GM18507 (cell line): ENCODE measurements around the gene DGKB.

ENCODE experiments used
- DNase-seq: peaks from one replicate; pipeline ENCODE4 v3.0.0; 2011; ENCODE audit warnings: low read depth; ENCODE audit not compliant: insufficient read length; ENCODE audit errors: extremely low spot score
- FAIRE-seq: peaks from 2 replicates; lab custom pipeline; 2011; peaks lifted over from hg19 to GRCh38; lab: Jason Lieb, UNC

The DGKB gene

DNA sequence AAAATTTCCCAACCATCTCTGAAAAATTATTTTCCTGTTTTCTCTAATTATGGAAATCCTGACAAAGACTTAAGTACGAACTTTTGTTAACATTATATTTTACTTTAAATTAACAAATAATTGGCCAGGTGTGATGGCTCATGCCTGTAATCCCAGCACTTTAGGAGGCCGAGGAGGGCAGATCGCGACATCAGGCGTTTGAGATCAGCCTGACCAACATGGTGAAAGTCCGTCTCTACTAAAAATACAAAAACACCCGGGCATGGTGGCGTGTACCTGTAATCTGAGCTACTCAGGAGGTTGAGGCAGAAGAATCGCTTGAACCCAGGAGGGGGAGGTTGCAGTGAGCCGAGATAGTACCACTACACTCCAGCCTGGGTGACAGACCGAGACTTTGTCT, 32.2 kb downstream of the DGKB start:
- FAIRE-seq (no peak), DNase-seq (no peak)

DNA sequence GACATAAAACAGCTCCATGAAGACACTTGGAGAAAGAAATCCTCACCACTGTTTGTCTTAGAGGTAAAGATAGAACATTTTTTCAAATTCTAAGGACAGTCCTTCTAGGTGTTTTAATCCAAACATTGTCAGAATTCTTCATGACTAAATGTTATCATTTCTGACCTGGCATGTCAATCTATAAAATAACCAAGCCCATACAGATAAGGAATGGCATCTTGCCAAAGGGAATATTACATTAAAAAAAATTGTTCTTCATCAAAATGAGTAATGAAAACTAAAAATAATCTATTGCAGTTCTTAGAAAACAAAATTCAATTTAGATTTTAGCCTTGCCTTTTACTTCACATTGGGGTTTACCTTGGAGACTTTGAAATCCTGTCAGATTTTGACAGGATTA, 33.6 kb downstream of the DGKB start:
- no peak for FAIRE-seq
- no peak for DNase-seq

DNA sequence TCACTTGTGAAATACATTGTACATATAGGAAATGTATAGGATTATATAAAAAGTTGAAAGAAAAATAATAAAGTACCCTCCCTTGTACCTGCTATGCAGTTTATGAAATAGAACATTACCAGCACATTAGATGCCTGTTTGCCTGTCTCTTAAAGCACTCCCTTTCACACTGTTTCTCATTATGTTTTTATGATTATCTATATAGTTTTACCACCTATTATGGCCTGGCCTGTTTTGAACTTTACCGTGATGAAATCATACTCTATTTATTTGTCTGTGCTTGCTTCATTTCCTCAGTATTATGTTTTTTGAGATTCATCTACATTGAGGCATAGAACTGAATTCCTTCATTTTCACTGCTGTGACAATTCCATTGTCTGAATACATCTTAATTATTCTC, 41.1 kb downstream of the DGKB start:
- DNase-seq (no peak), FAIRE-seq (no peak)

DNA sequence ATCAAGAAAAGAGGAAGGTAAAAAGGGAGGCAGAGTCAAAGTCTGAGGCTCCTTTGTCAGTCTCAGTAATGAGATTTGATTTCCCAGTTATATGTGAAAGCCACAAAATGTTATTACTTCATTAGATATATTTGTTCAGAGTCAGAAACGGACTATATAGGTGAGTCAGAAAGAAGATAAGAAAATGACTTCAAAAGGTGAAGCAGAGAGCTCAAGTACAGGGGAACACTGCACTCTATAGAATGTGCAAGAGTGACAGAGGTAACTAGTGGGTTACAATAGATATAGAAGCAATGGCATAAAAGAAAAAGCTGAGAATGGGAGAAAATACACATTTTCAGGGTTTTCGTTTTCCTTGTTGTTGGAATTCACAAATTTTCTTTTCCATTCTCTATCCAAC, 43.3 kb downstream of the DGKB start:
- no peak for DNase-seq
- FAIRE-seq, result no peak

DNA sequence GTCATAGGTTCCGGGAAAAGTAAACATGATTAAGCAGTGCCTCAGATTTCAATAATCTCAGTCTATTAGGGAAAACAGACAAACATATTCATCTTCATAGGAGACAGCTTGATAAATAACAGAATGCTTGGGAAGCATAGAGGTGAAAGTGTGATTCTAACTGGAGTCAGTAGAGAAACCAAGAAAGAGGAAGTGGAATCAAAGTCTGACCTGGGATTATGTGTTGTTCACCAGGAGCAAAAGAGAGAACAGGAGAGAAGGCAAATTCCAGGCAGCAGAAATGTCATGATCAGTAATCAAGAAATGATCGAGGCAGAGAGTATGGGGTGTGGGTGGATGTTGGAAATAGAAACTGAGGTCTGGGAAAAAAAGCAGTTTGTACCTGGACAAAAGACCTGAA, 43.7 kb downstream of the DGKB start:
- no peak for DNase-seq
- no peak for FAIRE-seq

DNA sequence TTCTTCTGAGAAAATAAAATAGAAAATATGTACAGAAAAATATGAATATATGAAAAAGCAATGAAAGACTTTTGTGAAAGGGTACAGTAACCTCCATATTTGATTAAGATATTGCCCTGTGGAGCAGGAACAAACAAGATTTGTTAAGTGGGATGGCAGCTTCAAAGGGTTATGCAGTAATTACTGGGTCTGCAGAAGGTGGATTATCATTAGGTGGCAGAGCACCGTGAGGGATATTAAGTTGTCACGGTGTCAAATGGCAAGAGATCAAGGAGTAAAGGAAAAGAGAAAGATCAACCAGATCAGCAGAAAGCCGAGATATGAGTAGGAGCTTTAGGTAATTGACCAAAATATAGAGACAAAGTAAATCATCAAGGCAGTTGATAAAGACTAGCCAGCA, 44.1 kb downstream of the DGKB start:
- no peak for FAIRE-seq
- no peak for DNase-seq

DNA sequence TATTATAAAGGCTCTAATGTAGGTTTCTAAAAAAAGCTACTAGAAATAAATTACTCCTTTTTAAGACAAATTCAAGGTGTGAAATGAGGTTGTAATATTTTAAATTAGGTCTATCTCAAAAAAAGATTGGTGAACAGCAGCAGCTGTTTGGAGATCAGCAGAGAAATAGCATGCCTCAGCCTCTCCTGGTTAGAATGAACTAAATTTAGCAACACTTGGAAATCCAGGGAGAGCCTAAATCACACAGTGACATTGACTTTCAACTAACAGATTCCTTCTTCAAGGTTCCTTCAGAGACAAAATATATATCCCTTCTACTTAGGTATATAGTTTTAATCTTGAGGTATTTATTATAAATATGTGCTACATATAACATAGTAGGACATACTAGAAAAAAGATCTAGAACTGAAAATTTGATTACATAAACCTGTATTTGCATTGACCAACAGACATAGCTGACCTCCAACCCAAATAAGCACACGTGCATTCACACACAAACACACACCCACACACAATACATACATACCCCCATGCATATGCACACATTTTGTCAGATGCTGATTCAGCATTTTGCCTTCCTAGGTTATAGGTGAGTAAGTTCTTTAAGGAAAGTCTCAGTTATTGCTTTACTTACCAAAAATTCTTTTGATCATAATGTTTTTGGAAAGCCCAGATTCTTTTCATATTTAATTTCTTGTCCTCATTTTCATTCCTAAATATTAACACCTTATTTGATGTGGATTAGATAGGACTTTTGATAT, 47.3 kb downstream of the DGKB start:
- FAIRE-seq (no peak), DNase-seq (no peak)

DNA sequence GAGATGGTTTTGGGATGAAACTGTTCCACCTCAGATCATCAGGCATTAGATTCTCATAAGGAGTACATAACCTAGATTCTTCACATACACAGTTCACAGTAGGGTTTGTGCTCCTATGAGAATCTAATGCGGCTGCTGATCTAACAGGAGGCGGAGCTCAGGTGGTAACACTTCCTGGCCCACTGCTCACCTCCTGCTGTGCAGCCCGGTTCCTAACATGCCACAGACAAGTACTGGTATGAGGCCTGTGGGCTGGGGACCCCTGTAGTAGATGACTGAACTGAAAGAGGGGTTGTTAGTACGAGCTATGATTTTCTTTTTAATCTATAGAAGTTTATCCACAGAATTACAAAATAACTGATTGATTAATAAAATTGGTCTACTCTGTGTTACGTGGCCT, 48.1 kb downstream of the DGKB start:
- no peak for FAIRE-seq
- no peak for DNase-seq

DNA sequence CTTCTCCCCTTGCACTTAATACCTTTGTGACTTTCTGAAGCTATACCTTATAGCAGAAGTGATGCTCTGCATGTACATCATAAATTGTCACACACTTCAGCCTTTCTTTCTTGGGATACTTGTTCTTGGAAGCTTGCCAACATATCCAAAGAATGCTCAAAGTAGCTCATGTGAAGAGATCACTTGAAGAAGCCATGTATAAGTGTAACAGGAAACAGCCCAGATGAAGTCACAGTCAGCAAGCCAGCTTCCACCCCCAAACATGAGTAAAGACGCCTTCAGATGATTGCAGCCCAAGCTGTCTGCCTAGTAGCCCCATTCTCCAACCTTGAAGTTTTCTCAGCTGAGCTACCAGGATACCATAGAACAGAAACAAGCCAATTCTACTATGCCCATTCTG, 50.9 kb downstream of the DGKB start:
- DNase-seq (no peak), FAIRE-seq (no peak)

DNA sequence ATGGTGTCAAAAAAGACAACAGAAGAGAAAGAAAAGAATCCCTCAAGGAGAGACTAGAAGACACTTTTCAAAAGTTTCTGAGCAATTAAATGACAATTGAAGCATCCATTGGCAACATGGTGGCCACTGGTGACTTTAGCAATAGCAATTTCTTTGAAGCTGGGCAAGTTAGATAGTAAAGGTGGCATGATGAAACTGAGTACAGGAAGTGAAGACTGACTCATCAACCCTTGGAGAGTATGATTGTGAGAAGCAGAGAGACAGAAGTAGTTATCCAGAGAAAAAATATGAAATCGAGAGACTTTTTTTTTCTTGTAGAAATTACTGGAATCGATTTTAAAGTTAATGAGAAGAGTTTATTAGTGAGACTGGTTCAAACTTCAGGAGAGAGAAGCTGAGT, 52.5 kb downstream of the DGKB start:
- DNase-seq (no peak), FAIRE-seq (no peak)

DNA sequence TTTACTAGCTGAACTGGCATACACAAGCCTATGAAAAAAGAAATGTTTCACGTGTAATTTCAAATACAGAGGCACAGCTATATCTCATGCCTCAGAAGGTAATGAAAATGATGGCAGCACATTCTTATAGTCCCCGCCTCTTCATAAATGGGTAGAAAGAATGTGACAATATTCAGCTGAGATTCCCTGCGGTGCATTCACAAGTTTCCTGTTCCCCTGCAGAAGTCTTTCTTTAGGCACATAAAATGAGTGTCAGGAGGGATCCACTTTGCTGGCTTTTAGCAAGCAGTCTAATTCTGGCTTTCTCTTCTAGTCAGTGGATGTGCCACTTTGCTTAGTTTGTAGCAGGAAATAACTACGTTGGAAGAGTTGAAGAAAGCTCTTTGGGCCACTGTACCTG, 56.1 kb downstream of the DGKB start:
- FAIRE-seq, result no peak
- DNase-seq, result no peak

DNA sequence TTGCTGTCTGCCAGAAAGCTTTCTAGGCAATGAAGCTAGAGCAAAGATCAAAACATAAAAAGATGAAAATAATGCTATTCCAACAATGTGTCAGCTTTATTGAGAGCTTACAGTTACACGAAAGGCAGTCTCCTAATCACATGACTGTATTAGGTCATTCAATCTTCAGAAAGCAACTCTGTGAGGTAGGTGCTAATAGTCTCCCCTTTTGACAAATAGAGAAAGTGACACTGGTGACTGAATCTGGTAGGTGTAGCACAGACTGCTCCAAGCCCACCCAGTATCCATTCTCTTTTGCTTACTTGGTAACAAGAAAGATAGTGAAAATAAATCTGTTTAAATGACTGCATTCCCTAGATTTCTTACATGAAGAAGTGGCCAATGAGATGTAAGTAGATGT, 58.8 kb downstream of the DGKB start:
- no peak for DNase-seq
- FAIRE-seq, result no peak

DNA sequence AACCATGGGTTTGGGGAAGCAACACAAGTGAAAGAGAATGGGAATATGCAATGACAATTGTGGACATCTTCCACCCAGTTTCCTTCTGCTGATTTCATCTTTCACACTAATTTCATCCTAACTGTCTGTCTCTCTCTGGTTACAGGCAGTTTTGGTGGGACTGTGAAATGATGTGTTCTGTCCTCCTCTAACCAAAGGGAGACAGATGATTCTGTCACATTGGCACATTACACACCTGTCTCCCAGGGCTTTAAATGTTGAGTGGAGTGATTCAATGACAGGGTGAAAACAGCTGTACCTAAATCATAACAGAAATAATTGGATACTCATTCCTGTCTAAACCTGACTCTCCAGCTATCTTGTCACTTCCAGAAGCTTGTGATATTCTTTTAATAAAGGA, 60.0 kb downstream of the DGKB start:
- no peak for DNase-seq
- FAIRE-seq, result no peak

DNA sequence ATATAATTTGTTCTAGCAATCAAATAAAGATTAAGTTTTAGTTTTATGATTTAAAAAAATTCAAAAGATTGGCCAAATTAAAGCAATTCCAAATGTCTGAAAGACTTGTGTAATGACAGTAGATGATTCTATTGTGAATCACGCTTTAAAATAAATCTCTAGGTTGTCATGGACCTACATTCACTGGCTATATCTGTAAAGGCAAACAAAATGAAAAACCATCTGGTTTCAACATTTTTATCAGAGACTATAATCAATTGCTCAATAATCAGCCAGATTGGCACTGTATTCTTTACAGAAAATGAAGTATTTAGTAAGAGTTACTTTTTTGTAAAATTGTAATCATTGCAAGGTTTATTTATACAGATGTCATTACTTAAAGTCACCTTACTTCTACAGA, 60.7 kb downstream of the DGKB start:
- no peak for DNase-seq
- FAIRE-seq, result no peak

DNA sequence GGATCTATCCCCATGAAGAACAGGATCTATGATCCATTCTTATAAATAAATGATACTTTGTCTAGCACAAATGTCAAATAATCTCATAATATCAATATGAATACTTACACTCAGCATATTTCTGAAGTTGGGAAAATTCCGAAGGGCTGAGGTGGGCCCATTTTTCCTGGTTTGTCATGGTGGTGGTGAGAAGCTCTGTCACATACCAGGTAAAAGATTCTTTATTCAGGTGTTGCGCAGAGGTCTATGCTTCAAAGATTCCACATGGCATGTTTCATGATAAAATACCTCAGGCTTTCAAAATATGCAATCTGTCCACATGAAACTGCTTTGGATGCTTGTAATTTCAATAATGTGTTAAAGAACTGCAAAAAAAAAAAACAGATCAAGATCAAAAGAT, 61.5 kb downstream of the DGKB start:
- FAIRE-seq (no peak), DNase-seq (no peak)

DNA sequence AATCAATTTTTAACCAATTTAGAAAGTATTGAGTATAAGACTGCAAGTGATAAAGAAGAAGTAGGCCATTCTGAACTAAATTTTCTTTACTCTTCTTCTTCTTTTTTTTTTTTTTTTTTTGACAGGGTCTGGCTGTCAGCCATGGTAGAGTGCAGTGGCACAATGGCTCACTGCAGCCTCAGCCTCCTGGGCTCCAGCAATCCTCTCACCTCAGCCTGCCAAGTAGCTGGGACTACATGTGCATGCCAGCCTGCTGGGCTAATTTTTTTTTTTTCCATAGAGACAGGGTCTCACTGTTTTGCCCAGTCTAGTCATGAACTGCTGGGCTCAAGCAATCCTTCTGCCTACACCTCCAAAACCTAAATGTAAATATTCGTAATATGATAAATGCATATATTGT, 63.2 kb downstream of the DGKB start:
- no peak for FAIRE-seq
- DNase-seq, result no peak

DNA sequence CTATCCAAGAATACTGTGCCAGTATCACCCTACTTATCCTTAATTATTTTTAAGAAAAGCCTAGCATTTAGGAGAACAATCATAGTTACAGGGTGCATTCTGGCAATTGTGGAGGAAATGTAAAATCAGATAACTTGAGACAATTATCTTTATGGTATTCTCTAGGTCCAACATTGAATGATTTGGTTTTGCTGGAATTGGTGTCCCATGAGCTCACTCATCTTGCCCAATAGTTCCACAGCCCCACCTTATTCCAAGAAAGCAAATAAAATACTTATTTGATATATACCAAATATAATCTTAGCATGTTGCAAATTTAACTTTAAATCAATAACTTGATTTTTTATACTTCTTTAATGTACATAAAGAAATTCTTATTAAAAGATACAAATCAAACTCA, 65.3 kb downstream of the DGKB start:
- FAIRE-seq (no peak), DNase-seq (no peak)

DNA sequence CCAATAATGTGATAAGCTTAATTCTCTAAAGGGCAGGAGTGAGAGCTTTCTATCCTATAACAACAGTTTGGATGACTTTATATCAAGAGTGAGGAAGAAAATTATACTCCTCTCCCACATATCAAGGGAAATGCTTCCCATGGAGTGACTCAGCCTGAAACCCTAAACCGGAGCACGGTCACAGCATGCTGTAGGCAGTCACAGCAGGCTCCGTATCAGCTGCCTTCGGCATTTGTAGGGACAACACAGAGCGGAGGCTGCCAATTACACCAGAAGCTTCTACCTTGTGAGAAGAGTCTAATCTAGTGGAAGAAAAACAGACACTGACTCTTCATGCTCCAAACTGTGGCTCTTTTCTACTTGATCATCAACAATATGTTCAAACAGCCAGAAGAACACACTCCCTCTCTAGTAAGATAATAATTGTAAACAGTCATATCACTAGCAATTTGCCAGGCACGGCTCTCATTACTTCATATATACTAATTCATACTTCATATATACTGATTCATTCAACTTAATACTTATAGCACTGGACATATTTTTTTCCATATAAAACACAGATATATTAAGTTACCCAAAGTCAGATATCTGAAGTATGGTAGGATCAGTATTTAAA, 65.9 kb downstream of the DGKB start:
- DNase-seq (no peak), FAIRE-seq (no peak)

DNA sequence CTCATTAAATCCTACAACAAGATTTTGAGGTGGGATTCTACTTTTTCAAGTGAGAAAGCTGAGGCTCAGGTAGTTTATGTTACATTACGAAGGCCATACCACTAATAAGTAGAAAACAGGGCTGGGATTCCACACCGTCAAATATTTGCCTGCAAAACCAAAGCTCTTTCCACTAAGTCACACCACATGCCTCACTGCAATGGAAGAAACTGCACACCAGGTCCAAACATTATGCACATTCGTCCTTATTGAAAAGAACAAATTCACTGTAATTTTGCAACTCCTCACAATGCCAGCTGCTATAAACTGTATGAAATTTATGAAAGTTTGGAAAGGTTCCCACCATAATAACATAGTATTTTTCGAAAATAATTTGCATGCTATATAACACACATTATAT, 66.5 kb downstream of the DGKB start:
- DNase-seq (no peak), FAIRE-seq (no peak)

DNA sequence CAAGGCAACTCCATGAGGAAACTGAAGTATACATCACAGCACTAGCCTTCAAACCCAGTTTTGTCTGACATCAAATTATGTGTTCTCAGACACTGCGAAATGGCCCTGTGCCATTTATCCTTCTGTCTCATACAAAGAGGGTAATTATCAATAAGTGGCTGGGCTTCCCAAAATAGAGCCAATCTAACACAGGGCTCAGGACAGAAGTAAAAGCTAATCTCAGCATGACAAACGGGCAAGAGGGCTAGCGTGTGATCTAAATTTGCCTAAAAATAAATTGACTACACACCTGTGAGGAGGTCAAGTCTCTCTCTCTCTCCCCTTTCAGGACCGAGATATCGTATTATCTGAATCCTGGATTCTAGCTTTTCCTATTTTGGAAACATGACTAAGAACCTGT, 67.2 kb downstream of the DGKB start:
- no peak for FAIRE-seq

DNA sequence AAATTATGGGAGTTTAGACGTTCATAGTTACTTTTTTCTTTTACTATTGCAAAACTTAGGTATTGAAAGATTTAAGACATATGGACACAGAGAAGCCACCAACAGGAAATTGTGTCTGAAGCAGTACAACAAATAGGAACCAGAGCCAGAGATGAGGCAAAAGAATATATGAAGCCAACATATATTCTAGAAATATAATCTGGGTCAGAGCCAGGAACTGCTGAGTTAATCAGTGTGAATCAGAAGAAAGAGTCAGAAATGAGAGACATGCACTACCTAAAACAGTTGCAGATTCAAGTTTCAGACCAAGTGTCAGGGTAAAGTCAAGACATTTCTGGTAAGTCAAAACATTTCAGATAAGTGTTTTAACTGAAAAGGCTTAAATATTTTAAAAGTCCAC, 67.7 kb downstream of the DGKB start:
- FAIRE-seq, result no peak
- no peak for DNase-seq

More for the DNA sequence above, 67.2 kb downstream of the DGKB start:
- DNase-seq, result no peak

DNA sequence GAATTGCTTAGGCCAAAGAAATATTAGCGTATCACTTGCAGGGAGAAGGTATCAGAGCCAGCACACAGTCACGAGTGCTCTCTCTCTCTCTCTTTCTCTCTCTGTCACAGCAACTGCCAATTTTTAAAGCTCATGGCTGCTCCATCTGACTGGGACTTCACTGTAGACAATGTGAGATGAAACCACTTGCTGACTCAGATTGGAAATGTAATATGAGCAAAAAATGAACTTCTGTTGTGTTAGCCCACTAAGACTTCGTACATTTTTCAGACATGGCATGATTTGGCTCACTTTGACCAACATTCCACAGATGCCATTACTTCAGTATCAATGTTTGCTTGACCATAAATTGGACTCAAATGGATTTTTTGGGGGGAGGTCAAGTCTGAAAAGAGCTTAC, 68.1 kb downstream of the DGKB start:
- DNase-seq (no peak), FAIRE-seq (no peak)
